Activated CD4-positive, CD25-positive, alpha-beta regulatory T cell (primary cell): ENCODE results near the gene SETMAR.

ENCODE experiments used
- DNase-seq, 4 experiments: peaks; one replicate each; lab custom pipeline; 2025; lab: John Stamatoyannopoulos, UW

Gene SETMAR

DNA sequence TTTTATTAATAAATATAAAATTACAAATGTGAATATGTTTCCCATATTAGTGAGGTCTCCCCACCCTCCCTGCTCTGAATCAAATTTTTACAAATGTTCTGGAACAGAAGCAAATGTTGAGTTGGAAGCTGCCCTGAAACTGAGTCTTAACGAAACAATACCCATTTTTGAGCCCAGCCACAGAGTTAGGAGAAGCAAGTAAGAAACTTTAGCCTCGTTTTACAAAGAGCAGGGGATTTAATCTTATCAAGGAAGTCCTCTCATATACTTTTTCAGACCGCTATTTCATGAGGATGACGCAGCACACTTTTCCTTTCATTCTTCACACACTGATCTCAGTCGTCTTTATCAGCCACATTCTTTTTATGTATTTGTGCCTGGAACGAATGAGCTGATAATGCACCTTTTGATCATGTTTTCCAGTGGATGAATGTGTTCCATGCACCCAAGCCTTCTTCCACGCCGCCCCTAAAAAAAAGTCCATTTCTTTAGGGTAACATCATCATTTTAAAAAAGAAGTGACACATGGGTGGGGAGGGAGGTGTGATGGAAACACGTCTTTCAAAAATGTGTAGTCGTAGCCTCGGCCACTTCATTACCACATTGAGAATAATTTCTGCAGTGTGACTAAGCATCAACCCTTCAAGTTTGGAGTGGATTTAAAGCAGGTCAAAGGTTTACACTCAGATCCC, 48.1 kb downstream of the SETMAR start:
- no peak for DNase-seq

DNA sequence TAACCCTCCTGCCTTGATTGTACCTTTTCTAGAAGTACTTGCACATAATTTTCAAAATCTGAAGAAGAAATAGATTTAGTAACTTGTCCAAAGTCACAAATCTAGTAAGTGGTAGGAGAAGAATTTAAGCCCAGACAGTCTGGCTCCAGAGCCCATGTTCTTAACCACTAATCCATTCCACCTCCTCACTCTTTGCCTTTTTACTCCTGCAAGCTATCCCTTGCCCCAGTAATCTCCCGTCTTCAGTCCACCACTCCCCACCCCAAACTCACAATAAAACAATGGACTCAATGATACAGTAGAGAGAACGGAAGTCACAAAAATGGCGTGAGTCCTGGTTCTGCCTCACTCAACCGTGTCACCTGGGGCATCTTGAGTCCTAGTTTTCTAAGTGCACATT, 48.7 kb downstream of the SETMAR start:
- no peak for DNase-seq

DNA sequence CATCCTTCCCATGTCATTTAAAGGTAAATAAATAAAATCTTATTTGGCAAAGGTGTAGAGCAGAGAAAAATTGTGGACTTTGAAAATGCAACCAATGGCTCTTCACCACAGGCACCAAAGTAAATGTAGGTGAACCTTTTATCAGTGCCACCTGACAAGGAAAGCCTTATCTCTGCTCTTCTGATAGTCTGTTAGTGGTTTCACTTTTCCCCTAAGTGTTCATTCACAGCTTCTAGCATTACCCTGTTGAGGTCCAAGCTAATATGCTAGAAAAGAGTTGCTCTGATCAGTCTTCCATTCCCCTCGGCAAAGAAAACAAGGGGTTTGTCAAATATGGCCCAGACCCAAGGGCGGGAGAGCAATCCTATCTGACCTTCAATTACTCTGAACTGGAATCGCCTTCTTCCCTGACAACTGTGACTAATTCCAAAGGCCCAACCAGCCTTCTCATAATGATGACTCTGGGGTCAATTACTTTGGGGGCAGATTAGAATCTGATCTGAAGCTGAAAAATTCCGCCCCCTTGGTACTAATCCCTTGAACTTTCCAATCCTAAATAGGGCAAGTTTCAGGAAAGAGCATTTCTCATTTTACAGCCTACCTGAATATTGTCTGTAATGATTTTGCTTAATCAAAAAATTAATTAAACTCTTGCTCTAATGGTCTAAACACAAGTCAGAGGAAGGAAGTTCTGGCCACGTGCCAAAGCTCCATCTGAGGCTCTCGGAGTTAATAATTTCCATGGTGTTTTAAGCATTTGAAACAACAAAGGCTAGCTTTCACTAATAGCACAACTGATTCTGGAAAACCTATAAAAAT, 52.4 kb downstream of the SETMAR start:
- DNase-seq: no peak

DNA sequence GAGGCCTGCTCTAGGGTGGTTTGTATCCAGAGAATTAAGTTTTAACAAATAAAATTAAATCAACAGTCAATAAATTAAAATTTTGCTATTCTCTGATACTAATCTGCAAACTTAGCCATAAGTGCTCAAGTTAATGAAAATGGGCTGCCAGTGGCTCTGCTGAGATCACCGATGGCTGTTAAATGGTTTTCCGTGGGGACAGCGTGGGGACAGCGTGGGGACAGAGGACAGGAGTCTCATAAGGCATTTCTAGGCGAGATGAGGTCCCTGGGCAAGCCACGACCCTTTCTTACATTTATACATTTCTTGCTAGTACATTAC, 53.0 kb downstream of the SETMAR start:
- no peak for DNase-seq

DNA sequence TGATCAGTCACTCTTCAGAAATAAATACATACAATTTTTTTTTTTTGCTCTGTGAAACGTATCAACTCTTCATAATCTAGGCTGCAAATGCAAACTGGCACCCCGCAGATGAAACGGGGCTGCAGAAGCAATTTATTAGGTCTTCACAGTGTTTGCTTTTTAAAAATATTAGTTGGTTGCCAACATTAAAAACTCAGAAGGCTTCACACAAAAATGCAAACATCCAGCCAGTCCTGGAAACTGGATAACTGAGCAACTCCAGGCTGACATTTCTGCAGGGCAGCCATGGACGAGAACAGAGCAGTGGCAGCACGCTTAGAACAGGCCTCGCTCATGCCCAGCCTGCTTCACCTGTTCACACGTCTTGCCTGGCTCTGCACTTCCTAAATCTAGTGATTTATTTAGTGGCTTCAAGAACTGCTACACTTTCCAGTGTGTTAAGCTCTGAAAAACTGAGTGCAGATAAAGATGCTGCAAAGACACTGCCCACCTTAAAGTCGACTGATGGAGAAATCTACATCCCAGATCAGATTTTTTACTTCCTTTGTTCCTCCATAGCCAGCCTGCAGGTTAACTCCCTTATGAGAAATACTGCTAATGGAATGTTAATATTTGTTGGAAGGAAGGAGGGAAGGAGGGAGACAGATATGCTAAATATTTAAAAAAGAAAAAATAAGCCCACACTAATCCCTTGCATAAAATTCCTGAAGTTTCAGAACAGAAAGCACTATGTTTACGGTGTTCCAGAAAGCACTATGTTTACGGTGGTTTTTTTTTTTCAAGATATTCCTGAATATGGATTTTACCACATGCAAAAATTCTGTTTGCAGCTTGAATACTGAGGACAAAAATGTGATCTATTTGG, 53.6 kb downstream of the SETMAR start:
- DNase-seq: no peak

DNA sequence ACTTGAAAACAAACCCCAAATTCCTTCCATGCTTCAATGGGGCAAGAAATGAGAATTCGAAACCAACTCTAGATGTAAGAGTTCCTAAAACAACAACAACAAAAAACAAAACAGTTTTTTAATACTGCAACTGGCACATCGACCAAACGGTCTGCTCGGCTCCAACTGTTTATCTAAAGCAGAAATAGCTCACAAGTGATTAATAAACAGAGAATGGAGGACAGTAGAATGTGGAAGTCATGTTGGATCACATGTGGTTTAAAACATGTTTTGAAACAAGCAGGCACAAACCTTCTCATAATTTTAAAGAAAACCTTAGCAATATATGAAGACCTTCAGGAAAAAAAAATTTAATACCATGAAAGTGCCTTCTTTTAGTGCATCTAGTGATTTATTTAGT, 55.1 kb downstream of the SETMAR start:
- DNase-seq: no peak

DNA sequence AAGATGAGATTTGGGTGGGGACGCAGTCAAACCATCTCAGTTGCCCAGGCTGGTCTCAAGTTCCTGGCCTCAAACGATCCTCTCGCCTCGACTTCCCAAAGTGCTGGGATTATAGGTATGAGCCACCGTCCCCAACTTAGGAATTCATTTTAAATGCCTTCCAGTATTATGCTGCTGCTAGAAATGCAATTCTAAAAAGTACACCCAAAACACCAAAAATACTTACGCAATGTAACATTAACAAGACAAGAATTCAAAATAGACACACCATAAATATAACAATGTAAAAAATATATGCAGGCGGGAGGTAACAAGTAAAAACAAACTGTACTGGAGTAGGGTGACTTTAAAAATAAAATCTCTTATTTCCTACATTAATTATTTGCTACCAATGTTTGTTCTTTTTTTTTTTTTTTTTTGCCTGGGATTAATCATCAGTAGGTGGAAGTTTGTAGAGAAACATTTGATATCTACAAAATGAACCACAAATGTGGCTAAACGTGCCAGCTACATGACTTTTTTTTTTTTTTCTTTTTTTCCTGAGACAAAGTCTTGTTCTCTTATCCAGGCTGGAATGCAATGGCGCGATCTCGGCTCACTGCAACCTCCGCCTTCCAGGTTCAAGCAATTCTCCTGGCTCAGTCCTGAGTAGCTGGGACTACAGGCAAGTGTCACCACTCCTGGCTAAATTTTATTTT, 56.8 kb downstream of the SETMAR start:
- DNase-seq: no peak

DNA sequence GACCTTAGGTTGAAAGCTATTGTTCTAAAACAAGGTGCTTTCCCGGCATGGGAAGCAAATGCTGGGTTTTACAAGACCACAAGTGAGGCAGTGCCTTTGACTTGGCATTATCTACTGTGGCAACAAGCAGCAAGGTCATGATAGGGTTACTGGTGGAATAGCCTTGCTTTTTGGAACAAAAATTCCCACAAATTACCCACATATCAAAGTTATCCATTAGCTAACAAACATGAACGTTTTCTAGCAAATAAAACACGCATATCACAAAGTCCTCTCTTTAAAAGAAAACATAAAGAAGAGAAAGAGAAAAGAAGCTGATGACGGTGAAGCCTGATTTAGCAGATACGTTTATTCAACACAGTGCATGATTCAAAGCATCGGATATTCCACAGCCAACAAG, 57.6 kb downstream of the SETMAR start:
- no peak for DNase-seq

DNA sequence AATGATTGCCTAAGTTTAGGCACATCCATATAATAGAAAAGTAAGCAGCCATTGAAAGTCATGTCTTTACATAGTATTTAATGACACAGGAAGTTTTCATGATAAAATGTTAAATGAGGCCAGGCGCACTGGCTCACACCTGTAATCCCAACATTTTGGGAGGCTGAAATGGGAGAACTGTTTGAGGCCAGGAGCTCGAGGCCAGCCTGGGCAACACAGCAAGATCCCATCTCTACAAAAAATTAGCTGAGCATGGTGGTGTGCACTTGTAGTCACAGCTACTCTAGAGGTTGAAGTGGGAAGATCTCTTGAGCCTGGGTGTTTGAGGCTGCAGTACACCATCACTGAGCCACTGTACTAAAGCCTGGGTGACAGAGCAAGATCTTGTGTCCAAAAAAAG, 59.4 kb downstream of the SETMAR start:
- no peak for DNase-seq
